Measurements from ENCODE around the gene ALAS1. TPM values are rescaled to one million over a fixed set of nuclear protein-coding genes. Genes with fewer than 3 reads are reported as not detected.

ALAS1 gene
- total and polyA plus RNA-seq, 2 of the 13 experiments (the other 11 are each of a cell fraction or from before 2014, with no cell fraction given) = 36.0 to 43.2 TPM

GRCh38 chr3:52204337-52205073, 6.5 kb downstream of the ALAS1 start:
- in situ Hi-C loops (cut with HindIII; ENCODE audit: extremely low pct_ligation_motif_present, low pct_unique_long_range_greater_than_20kb) = no loop called here
- H3K9ac ChIP-seq (ENCODE audit: insufficient read depth, low read depth, low read length) = no peak overlapping the region
- H3K36me3 ChIP-seq (replicated peaks in 1 of 2; ENCODE audit: control insufficient read depth in 1 of 2, insufficient read depth in 2 of 2, low read length in 2 of 2) = peaks cover 13 to 75% of the 10 kb centered on the region in 2 experiments
- no peak overlapping the region for H3K4me2 ChIP-seq (ENCODE audit: low read depth, low read length)
- intact Hi-C loops (cut with micrococcal nuclease; ENCODE audit: unreplicated experiment) = no loop called here
- DNase-seq (ENCODE audit: low spot score) = peak; percentile 47
- H3K27me3 ChIP-seq (ENCODE audit: control insufficient read depth in 1 of 2, insufficient read depth in 2 of 2, low read length in 2 of 2) = no peaks in the 10 kb centered on the region
- POLR2A ChIA-PET = no interaction called here
- no peaks in the 10 kb centered on the region for H3K9me3 ChIP-seq (ENCODE audit: low read length)
- H3K4me3 ChIP-seq (replicated peaks in 1 of 3; ENCODE audit: insufficient read depth in 1 of 3, low read depth in 2 of 3, low read length in 3 of 3) = no peak overlapping the region
- CTCF ChIA-PET (ENCODE audit: low intra/inter-chr PET ratio, low total read pairs) = no interaction called here
- ATAC-seq = no peak
- H2AFZ ChIP-seq (ENCODE audit: low read length) = no peak overlapping the region
- peaks cover 60% of the 10 kb centered on the region for H3K4me1 ChIP-seq (ENCODE audit: insufficient read depth, low read length)
- no peak overlapping the region for H3K27ac ChIP-seq (ENCODE audit: extremely low read length, insufficient read depth, low read length)
- no peaks in the 10 kb centered on the region for H3K79me2 ChIP-seq (ENCODE audit: insufficient read depth, low read length)
- no TSS peak for BruUV-seq (replicated peaks)
- FAIRE-seq = no peak
- 77% methylated on average over 10 of the region's 10 CpGs for WGBS (ENCODE audit: low lambda C conversion rate)
- TF ChIP-seq ZNF546 (CRISPR knock-in tag; conservative IDR thresholded peaks at IDR 0.05) (no peak), FOXA1 (IDR thresholded peaks at IDR 0.05) (no peak), FOXA1 (CRISPR knock-in tag; IDR thresholded peaks at IDR 0.05) (0 out of 2 replicates have a peak, but pooled peaks have one; percentile 20), CREB1 (IDR thresholded peaks at IDR 0.05) (no peak), CREB1 (CRISPR knock-in tag; IDR thresholded peaks at IDR 0.05) (0 out of 2 replicates have a peak, but pooled peaks have one; percentile 17), NFIC (IDR thresholded peaks at IDR 0.05; ENCODE audit: low read length) (0 out of 2 replicates have a peak, but pooled peaks have one; percentile 20), RFX5 (IDR thresholded peaks at IDR 0.05; ENCODE audit: low read depth, low read length) (no peak)
- H4K20me1 ChIP-seq (ENCODE audit: insufficient read depth, low read length) = no peaks in the 10 kb centered on the region

- peaks cover 15 to 80% of the 10 kb centered on the region in 2 experiments for H3K36me3 ChIP-seq (replicated peaks in 1 of 2; ENCODE audit: control insufficient read depth in 1 of 2, insufficient read depth in 2 of 2, low read length in 2 of 2)
- H3K4me3 ChIP-seq (replicated peaks in 1 of 3; ENCODE audit: insufficient read depth in 1 of 3, low read depth in 2 of 3, low read length in 3 of 3) = no peak overlapping the region
- POLR2A ChIA-PET = no interaction called here
- H3K27me3 ChIP-seq (ENCODE audit: control insufficient read depth in 1 of 2, insufficient read depth in 2 of 2, low read length in 2 of 2) = no peaks in the 10 kb centered on the region
- no peak for ATAC-seq
- no peak overlapping the region for H2AFZ ChIP-seq (ENCODE audit: low read length)
- intact Hi-C loops (cut with micrococcal nuclease; ENCODE audit: unreplicated experiment) (no loop called here), in situ Hi-C loops (cut with HindIII; ENCODE audit: extremely low pct_ligation_motif_present, low pct_unique_long_range_greater_than_20kb) (no loop called here)
- H3K79me2 ChIP-seq (ENCODE audit: insufficient read depth, low read length) = no peaks in the 10 kb centered on the region
- peaks cover 60% of the 10 kb centered on the region for H3K4me1 ChIP-seq (ENCODE audit: insufficient read depth, low read length)
- no TSS peak for BruUV-seq (replicated peaks)
- H3K27ac ChIP-seq (ENCODE audit: extremely low read length, insufficient read depth, low read length) = no peak overlapping the region
- 91% methylated on average over 6 of the region's 6 CpGs for WGBS (ENCODE audit: low lambda C conversion rate)
- no peaks in the 10 kb centered on the region for H4K20me1 ChIP-seq (ENCODE audit: insufficient read depth, low read length)
- no peak overlapping the region for H3K4me2 ChIP-seq (ENCODE audit: low read depth, low read length)
- no peak for DNase-seq (ENCODE audit: low spot score)
- no peak for FAIRE-seq
- H3K9me3 ChIP-seq (ENCODE audit: low read length) = no peaks in the 10 kb centered on the region
- H3K9ac ChIP-seq (ENCODE audit: insufficient read depth, low read depth, low read length) = no peak overlapping the region
- CTCF ChIA-PET (ENCODE audit: low intra/inter-chr PET ratio, low total read pairs) = no interaction called here
- TF ChIP-seq MAFF (IDR thresholded peaks at IDR 0.05; ENCODE audit: low read depth, low read length) (peak; percentile 73), KLF13 (CRISPR knock-in tag; IDR thresholded peaks at IDR 0.05) (no peak), MAFK (conservative IDR thresholded peaks at IDR 0.05 in 1 of 2, IDR thresholded peaks at IDR 0.05 in 1 of 2; ENCODE audit: low read length in 2 of 2) (peak; percentile 76 to 79), PCBP1 (IDR thresholded peaks at IDR 0.05; ENCODE audit: borderline replicate concordance, low read depth, low read length) (no peak), CCAR2 (optimal IDR thresholded peaks at IDR 0.05; ENCODE audit: low read depth, low read length) (no peak), MAFG (CRISPR knock-in tag; IDR thresholded peaks at IDR 0.05) (no peak), TAF15 (IDR thresholded peaks at IDR 0.05; ENCODE audit: low read depth, low read length, poor library complexity, severe bottlenecking) (no peak), NR2F2 (IDR thresholded peaks at IDR 0.05; ENCODE audit: borderline replicate concordance, low read depth) (no peak)
Observed at GRCh38 chr3:52205727-52206372, 7.9 kb downstream of the ALAS1 start.

Data from HepG2 (cell line).